Islet precursor cell (in vitro differentiated cells): ENCODE data around the gene EPB41L5.
"Not testable (repeated sequence)": the region's sequence is repeated elsewhere in the genome, so short reads cannot be mapped to it uniquely, and the experiment has no call there.

ENCODE experiments used
- DNase-seq: peaks from one replicate; pipeline ENCODE4 v3.0.0-alpha.2; 2018

EPB41L5 gene

GRCh38 chr2:120104772-120105171 is 91.9 kb downstream of the EPB41L5 start:
- DNase-seq, result no peak

GRCh38 chr2:120105360-120105759 is 92.5 kb downstream of the EPB41L5 start:
- DNase-seq, result no peak

DNA sequence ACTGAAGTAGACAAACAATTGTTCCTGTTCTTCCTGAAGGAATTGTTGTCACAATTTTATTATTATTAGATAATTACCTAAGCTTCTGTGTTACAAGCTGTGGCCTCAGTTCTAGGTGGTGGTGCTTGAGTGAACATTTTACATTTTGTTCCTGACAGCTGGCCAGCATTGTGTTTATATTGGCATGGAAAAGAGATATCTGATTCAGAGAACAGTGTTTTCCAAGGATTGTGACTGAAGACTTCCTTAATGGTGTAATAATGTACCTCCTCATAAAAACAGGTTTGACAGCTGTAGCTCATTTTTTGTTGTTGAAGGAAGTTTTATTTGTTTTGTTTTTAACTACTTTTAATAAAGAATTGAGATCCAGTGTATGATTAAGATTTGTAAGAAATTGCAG is 95.2 kb downstream of the EPB41L5 start:
- no peak for DNase-seq

GRCh38 chr2:120108749-120109148 is 95.9 kb downstream of the EPB41L5 start:
- no peak for DNase-seq

DNA sequence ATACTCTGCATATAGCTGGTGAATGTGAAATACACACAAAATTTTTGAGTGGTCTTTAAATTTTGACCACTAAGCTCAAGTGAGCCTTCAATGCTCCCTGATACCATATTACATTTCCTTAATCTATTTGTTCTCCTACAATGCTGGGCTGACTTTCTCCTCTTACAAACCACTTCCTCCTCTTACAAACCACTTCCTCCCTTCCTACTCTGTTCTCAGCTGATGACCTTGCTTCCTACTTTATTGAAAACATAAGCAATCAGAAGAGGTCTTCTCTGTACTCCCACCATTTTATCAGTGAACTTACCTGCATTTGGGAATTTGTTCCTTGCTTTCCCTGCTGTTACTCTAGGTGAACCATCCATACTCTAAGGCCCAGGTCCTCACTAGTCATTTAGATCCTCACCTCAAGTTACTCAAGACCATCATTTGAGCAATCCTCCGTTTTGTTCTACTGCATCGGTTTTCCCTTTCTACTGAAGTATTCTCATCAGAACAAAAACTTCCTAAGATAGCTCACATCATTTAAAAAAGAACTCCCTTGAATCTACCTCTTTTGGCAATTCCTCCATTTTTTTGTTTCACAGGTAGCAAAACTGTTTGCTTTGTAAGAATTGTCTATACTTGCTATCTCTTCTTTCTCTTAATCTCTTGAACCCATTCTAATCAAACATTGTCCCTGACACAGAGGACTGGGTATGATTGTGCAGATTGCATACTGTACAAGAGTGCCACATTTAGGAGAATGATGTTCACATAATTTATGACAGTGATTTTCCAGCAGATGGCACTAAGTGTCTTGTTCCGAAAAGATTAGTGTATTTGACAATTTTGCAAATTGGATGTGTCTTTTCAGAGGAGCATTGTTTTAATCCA is 96.5 kb downstream of the EPB41L5 start:
- DNase-seq, result no peak

DNA sequence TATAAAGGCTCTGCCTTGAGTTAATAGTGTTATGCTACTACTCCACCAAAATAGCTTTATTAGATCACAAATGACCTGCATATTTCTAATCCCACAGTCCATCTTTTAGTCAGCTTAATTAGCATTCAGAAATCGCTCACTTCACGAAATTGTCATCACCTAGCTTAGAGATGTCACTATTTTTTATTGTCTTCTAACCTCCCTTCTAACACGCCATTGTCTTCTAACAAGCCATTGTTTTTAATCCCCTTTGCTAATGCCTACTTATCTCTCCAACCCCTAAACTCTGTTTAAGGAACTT is 97.1 kb downstream of the EPB41L5 start:
- no peak for DNase-seq

GRCh38 chr2:120110507-120110906 is 97.6 kb downstream of the EPB41L5 start:
- no peak for DNase-seq

DNA sequence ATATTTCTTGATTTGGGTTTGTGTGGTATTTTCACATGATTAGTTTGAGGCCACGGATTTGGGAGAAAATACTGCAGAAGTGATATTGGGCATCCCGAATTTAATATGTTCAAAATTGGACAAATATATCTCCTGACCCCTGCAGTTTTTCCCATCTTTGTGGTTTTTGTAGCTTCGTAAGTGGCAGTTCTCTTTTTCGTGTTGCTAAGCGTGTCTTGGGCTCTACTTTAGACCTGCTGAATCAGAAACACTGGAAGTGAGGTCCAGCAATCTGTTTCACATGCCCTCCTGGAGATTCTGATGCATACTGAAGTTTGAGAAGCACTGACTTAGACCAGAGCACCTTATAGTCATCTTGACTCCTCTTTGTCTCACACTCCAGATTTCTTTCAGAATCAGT is 98.3 kb downstream of the EPB41L5 start:
- no peak for DNase-seq

DNA sequence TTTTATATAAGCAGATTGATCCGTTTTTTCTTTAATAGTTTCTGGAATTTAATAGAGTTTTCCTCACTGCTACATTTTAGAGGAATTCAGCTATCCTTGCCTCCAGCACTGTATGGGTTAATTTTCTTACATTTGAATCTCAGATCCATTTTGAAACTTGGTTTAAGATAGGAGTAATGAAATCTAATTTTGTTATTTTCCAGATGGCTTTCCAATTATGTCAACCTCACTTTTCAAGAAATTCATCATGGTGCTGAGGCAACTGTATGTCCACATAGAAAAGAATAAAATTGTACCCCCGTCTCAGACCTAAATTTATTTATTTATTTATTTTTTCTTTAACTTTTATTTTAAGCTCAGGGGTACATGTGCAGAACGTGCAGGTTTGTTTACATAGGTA is 105.1 kb downstream of the EPB41L5 start:
- no peak for DNase-seq

- DNase-seq, result no peak
Measured at GRCh38 chr2:120118471-120118870, 105.6 kb downstream of the EPB41L5 start.

DNA sequence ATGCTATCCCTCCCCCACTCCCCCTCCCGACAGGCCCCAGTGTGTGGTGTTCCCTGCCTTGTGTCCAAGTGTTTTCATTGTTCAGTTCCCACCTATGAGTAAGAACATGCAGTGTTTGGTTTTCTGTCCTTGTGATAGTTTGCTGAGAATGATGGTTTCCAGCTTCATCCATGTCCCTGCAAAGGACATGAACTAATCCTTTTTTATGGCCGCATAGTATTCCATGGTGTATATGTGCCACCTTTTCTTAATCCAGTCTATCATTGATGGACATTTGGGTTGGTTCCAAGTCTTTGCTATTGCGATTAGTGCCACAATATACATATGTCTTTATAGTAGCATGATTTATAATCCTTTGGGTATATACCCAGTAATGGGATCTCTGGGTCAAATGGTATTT is 108.5 kb downstream of the EPB41L5 start:
- not testable (repeated sequence) for DNase-seq

DNA sequence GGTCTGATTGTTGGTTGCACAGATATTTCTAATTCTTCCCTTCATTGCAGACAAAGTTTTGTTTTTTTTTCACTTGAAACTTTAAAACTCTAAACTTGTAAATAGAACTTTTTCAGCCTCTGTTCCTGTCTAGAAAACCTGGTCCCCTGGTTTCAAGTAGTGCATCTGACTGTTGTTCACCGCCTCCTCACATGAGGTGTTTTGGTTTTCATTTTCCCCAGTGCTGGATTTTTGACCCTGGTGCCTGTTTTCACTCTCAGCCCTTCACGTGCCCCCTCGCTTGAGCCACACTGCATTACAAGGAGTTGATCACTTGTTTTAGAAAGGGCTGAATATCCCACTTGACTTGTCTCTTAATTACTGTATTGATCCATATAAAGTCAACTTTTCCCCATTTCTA is 110.2 kb downstream of the EPB41L5 start:
- DNase-seq, result no peak

DNA sequence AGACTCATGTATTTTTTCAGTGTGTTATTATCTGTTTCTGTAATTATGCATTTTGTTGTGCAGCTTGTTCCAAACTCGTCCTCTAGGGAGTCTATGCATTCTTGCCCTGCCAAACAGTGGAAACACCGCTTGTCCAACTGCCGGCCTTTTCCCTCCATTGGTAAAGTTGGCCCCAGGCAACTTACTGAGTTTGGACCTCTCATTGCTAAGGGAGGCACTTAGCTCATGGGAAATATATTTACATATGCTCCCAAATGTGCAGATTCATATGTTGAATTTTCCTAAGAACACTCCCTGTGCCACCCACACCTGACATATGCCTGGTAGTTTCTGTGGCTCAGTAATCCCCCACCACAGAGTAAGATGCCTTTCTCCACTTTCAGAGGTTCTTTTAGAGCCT is 112.3 kb downstream of the EPB41L5 start:
- no peak for DNase-seq

DNA sequence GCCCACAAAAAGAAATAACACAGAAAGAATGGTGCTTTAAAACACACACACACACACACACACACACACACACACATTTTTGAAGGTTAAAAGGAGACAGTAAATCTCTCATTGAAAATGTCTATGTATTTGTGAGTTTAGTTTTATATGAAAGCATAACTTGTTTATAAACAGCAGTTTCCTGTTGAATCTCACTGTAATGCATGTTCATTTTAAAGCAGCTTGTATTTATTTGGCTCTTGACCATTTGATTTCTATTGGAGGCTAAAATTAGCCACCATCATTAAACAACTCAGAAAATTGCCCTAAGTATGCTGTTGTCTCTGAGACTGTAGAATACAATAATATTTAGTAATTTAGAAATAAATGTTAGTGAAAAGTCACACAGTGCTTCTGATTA is 115.3 kb downstream of the EPB41L5 start:
- no peak for DNase-seq

GRCh38 chr2:120132190-120132589 is 119.3 kb downstream of the EPB41L5 start:
- no peak for DNase-seq

GRCh38 chr2:120132691-120133090 is 119.8 kb downstream of the EPB41L5 start:
- no peak for DNase-seq

- DNase-seq, result no peak
Measured at GRCh38 chr2:120133572-120134244, 120.8 kb downstream of the EPB41L5 start.

DNA sequence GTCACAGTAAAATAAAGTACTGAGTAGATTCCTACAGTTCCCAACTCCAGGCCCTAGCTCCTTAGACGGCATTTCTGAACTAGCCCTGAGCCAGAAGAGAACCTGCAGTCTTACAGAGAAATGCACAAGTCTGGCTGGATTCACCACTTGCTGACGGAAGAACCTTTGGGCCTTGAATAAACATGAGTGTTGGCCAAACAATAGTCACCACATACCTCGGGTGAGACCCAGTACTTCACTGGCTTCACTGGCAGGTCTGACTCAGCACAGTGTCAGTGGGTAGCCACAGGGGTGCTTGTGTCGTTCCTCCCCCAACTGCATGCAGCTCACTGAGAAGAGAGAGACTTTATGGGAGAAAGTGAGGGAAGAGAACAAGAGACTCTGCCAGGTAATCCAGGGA is 121.4 kb downstream of the EPB41L5 start:
- DNase-seq, result peak; percentile 69

GRCh38 chr2:120135013-120135412 is 122.1 kb downstream of the EPB41L5 start:
- DNase-seq, result not testable (repeated sequence)

GRCh38 chr2:120140866-120141265 is 128.0 kb downstream of the EPB41L5 start:
- DNase-seq, result no peak

DNA sequence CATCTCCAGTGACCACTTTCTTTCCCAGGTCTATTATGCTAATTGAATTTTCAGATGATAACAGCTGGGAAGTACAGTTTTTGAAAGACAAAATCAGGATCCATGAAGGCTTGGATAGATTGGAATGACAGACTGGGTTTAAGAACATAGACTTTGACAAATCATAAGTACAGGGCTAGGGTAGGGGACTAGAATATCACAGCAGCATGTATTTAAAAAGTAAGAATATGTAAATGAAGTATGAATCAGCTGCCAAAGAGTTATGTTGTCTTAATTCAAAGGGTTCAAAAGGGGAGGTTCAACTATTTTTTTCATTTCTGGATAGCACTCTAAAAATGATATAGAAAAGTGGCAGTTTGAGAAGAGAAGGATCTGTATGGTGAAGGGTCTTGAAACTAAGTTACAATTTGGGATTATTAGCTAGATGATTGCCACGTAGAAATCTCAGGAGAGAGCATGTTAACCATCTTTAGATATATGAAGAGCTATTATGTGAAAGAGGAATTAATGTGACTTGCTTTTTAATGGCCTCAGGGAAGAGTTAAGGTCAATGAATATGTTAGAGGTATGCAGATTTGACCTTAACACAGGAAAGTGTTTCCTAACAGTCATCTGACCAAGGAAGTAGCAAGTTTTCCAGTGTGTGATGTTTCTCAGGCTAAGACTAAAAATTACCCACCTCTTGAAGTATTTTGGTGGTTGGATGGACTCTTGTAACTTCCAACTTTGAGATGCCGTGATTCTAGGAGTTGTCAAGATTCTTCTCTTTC is 128.6 kb downstream of the EPB41L5 start:
- DNase-seq, result no peak

GRCh38 chr2:120142528-120143219 is 129.8 kb downstream of the EPB41L5 start:
- no peak for DNase-seq

DNA sequence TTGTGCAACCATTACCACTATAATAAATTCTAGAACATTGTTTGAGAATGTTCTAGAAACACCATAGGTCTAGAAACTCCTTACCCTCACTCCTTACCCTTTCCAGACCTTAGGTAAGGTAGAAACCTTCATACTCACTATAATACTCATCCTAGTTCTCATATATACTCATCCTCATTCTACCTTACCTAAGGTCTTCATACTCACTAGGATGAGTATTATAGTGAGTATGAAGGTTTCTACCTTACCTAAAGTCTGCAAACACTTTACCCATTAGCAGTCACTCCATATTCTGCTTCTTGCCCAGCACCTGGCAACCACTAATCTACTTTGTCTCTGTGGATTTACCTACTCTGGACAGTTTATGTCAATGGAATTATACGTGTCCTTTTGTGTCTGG is 135.4 kb downstream of the EPB41L5 start:
- no peak for DNase-seq
